ENCODE measurements around the gene CACNA1C.

Gene CACNA1C

DNA sequence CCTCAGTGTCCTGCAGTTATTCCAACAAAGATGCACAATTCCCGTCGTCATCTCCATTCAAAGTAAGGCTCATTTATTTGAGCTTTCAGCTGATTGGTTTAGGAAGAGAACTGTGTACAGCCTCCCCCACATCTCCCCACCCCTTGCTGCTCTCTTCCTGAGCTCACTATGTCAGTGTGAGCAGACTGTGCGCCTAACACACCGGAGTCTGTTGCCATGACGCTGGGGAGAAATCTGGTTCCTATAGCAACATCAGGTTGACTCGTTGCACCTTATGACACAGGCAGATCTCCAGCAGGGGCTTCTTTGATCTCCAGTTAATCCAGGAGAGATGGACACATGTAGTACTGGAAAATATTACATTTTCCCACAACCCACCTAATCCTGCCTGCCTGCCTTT lies 319.4 kb downstream of the CACNA1C start:
- DNase-seq (ENCODE audit: low spot score) = no peak

DNA sequence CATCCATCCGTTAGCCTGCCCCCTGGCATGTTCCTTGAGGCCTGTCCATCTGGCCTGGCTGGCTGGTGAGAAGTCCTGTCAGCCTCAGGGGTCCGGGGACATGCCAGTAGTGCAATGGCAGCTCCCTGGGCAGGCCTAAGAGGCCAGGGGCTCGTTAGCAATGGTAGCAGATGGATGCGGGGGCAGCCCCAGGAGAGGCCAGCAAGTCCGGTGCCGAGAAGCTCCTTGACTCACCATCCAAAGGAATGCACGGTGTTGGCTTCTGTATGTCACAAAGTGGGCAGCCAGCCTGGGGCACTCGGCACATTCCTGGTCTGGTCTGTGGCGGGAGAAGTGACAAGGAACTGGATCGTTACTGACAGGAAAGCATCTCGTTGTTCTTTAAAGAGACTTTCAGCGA lies 319.9 kb downstream of the CACNA1C start:
- DNase-seq (ENCODE audit: low spot score) = no peak

DNA sequence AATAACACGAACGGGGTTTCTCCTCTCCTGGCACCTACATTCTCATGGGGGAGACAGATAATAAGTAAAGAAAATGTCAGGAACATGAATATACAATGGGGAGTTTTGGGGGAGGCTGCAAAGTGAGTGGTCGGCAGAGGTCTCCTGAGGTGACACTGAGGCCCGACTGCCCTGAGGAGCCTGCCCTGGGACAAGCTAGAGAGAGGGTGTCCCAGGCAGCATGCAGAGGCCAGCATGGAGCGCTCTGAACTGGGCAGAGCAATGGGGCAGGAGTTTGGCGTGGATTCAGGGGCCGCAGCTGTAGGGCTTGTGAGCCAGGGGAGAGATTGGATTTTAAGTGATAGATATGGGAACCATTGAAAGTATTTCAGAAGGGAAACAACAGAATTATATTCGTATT lies 320.5 kb downstream of the CACNA1C start:
- DNase-seq (ENCODE audit: low spot score) = no peak

DNA sequence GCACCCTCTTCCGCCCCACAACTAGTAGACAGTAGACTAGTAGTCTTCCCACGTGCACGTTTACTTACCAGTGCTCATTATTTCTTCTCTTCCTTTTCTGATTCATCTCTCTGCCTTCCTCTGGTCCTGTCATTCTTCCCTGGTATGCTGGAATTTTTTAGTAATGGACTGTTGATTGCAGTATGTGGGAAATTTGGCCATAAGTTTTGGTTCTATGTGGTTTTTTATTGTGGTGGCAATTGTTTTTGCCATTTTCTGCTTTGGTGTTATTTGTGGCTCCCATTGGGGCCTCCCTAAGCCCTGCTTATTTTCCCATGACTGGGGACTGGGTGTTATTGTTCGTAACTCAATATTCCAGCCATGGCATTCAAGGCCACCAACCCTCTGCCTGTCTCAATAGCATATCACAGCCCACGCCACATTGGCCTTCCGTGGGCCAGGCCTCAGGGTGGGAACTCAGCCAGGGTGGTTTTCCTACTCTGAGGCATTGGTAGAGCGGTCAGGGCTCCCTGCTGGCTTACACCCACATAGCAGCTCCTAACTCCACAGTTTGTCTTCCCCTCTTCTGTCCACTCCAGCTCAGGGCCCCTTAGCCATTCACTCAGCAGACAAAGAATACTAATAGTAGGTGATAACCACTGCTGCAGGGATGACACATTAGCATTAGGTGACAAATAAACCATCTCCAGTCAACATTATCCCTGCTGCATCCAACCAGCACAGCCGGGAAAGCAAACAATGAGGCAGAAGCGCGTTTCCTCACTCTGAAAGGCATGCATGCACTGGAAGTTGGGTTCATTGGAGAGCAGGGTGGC lies 321.5 kb downstream of the CACNA1C start:
- peak; percentile 29 for DNase-seq (ENCODE audit: low spot score)

DNA sequence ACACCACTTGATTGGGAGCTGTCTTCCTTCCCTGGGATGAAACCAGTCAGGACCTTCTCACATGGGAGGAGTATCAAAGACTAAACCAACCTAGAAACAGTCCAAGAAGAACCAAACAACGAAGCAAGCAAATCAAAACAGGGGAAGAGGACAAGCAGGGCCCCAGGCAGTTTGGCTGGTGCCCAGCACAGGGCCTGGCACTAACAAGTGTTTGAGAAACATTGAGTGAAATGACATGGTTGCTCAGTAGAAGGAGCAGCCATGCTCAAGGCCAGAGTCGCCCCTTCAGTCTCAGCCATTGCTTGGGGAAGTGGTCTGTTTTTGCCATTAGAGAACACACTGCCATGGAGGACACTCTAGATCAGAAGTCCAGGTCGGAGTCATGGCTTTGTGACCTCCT lies 323.1 kb downstream of the CACNA1C start:
- DNase-seq (ENCODE audit: low spot score) = no peak

DNA sequence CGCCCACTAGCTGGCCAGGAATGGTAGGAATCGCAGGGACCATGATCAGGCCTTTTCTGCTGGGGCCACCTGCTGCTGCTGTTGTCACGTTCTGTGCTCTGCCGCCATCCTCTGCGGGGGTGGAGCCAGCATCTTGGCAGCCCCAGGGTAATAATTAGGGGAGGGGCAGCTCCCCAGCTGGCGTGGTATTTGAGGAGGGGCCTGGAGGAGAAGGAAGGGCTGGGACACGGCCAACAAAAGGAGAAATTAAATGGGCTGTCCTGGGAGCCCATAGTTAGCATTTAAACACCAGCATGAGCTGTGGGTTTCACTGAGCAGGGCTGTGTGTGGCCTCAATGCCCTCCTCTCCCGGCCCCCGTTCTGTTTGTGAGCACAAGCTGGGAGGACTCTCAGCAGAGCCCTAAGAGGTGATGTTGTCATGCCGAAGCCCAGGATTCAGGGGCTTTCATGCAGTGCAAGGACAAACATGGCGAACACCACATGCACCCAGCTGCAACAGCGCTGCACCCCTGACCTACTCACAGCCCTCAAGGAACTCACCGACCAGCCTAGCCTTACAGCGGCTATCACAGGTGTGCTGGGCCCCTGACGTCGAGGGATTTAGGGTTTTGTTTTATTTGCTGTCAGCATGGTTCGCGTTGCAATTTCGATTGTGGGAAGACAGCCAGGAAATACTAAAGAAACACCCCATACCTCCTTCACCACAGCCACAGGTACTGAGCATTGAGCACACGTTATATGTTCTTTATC lies 324.3 kb downstream of the CACNA1C start:
- no peak for DNase-seq (ENCODE audit: low spot score)

DNA sequence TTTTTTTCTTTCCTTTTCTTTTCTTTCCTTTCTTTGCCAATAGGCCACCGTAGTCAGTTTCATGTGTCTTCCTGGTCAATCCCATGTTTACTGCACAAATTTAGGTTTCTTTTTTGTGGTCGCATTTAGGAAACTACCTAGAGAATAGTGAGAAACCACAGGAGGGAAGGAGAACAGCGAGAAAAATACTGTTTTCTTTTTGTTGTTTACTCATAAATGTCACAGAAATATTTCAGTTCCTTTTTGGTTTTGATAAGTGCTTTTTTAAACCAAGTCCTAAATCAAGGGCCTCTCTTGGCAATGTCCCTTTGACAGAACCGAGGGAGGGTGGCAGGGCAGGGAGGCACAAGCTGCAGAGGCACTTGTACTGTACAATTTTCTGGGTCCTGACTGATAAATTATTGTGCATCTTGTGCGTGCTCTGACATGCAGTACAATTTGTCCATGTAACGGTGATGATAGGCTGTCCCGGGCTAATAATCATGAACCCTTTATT lies 326.1 kb downstream of the CACNA1C start:
- no peak for DNase-seq (ENCODE audit: low spot score)

DNA sequence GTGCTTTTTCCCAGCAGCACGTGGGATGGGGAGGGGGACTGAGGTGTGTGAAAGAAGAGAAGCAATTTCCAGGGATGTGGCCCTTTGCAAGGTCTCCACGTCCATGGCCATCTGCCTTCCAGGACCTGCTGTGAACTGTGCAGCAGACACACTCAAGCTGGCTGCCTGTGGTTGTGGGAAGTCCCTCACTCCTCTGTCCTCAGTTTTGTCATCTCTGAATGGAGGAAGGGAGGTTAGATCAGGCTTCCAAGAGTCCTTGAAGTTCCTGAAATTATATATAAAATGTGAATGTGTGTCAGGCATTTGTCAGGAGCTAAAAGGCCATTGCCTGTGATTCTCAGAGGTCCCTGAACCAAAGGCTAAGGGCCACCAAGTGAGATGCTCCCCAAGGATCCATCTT lies 328.2 kb downstream of the CACNA1C start:
- no peak for DNase-seq (ENCODE audit: low spot score)

DNA sequence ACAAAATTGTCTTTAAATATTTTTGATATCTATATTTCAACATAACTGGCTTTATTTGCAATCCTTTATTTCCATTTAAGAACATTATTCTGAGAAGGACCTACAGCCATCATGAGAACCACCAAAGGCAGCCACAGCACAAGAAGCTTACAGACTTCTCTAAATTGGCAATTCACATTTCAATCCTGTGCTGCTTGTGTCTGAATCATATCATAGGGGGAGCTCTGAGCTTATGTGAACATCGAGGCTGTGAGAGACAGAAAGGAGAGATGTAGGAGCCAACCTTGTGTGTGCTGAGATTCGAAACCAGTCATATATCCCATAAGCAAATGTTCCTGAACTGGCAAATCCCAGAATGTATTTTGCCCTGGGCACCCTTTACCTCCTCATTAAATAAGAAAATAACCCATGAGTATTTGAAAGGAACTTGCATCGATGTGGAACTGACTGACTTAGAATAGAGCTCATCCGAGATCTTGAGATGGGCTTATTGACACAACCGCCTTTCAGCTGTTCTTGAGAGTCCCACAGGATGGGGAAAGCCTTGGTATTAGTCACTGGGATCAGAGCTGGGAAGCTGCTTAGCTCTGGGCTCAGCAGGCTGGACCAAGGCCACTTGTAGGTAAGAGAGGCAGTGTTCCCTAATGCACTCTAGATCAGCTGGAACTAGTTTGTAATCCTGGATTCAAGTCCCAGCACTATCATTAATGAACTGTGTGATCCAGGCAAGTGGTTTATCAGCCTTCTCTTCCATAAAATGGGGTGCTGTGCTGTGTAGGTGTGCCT lies 329.8 kb downstream of the CACNA1C start:
- DNase-seq (ENCODE audit: low spot score) = no peak

DNA sequence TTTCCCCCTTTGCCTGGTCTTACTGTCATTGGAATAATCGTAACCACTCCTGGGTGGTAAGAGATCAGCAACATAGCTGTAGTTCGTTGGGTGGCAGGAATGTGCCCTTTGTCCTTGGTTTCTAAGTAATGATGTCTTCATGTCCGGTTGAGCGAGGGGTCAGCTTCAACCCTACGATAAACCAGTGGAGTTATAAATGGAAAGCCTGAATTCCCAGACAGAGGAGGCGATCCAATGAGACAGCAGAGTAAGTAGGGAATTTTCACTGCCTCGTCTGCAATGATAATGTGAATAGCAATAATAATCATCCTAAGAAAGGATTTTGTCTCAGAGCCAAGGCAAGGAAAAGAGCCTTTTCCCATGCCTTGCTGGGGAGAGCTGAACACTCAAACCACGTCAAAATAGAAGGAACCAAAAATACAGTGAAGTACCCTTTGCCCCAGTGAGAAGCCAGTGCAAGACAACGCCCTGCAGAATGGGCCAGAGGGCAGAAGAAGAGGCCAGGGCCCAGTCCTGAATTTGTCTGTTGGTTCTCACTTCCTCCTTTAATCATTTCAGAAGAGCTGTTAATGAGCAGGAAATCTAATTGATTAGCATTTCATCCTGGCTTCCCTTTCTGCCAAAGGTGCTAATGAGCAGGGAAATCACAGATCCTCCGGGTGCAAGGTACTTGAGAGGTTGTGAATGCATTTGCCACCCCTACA lies 330.7 kb downstream of the CACNA1C start:
- no peak for DNase-seq (ENCODE audit: low spot score)

DNA sequence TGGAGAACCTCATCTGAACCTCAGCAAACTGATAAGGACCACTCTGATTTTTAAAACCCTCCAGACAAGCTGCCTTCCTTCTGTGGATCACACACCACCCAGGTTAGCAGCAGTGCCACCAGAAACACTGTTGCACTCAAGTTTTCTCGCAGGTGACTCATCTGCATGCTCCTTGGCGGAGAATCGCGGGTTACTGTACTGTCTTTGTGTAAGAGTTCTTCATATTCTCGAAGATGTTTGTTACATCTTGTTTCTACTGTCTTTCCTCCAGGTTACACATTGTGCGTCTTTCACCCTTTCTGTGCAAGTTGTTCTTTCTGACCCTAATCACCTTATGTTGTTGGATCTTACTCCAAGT lies 331.2 kb downstream of the CACNA1C start:
- no peak for DNase-seq (ENCODE audit: low spot score)

DNA sequence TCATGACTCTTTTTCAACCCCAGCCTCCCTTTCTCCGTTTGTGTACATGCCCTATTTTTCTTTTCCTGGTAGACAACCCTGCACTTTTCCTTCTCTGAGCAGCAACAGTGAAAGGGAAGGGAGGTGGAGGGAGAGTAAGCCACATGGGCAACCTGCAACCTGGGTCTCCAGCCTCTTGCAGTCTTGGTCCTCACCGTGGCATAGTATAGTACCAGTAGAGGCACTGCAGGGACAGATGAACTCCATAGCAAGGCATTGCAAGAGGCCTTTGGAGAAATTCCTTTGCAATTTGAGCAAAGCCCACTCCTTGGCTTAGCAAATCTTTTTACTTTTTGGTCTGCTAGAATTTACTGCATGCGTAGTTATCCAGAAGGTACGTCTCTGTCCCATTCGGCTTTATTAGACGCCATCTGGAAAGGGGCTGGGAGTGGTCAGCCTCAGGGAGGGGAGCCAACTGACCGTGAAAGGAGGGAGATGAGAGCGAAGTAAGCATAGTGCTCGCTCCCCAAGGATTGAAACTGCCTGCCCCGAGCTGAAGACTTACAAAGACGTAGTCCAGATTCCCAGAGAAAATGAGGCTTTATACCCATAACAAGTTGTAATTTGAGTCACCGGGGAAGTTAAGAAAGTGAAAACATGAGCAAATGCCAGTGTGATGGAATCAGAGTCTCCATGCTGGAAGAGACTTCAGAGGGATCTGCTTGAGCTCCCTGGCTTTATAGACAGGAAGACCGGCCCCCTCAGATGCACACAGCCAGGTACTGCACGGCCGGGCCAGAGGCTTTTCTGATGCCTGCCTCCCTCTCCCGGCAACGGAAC lies 332.0 kb downstream of the CACNA1C start:
- peak; percentile 72 for DNase-seq (ENCODE audit: low spot score)

DNA sequence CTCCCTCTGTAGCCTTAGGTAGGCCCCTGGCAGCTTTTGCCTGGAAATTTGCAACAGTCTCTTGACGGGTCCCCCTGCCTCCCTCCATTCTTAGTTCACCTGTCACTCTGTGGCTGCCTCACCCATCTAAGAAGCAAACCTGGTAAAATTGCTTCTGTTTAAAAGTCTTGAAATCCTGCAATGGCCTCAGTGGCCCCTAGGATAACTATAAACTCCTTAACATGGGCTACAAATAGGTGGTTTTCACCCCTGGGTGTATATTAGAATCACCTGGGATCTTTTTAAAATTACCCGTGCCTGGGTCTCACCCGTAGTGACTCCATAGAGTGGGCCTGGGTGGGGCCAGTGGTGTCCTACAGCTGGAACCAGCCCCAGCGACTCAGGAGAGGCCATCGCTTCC lies 332.7 kb downstream of the CACNA1C start:
- no peak for DNase-seq (ENCODE audit: low spot score)

DNA sequence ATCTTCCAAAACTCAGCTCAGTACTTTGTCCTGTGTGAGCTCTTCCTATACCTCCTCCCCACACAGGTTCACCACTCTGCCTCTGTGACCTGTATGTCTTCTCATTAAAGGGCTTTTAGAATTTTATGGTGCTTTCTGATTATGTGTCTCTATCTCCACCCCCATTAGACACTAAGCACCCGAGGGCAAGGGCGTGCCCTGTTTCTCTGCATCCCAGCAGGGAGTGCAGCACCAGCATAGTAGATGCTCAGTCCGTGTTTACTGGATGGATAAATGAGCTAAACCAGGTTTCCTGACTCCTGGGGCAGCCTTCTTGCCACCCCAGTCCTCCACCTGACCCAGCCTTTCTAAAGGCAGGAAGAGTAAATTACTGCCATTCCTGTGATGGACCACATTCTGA lies 333.8 kb downstream of the CACNA1C start:
- no peak for DNase-seq (ENCODE audit: low spot score)

DNA sequence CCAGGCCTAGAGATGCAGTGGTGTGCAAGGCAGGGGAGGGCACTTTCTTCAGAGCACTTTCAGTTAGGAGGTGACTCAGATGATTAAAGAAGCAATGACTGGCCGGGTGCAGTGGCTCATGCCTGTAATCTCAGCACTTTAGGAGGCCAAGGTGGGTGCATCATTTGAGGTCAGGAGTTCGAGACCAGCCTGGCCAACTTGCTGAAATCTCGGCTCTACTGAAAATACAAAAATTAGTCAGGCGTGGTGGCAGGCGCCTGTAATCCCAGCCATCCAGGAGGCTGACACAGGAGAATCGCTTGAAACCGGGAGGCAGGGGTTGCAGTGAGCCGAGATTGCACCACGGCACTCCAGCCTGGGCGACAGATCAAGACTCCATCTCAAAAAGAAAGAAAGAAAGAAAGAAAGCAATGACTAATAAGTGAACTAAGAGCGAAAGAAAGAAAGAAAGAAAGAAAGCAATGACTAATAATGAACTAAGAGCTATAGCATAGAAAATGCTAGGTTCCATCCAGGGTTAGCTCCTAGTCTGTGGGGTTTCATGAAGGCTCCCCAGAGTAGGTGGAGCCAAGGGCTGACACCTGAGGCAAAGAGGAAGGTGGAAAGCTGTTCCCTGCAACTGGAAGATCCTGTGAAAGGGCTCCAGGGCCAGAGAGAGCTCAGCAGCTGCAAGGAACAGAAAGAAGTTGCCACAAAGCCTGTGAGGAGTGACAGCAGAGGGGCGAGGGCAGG lies 334.5 kb downstream of the CACNA1C start:
- no peak for DNase-seq (ENCODE audit: low spot score)

DNA sequence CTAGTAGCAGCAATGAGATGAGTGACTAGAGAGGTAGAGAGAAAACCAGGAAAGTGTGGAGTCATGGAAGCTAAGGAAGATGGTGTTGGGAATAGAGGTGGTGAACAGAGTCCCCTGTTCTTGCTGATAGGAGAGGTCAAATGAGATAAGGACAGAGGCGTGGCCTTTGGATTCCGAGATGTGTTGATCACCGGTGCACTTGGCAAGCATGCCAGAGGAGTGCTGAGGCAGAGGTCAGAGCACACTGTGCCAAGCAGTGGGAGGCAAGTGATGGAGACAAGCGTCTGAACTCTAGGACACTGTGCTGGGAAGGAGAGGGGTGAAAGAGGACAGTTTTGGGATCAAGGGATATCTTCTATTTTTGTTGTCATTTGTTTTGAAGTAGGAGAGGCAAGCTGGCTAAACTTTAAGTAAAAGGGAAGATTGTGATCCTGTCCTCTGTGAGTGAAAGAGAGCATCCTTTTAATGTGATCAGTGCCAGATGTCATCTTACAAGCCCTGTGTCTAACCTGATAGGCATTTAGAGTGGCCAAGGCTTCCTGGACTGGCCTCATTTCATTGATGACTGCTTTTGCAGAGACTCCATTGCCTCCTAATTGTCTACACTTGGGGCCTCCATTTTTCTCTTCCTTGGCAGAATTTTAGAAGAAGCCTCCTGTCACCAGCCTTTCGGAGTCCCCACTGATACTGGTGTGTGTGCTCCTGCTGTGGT lies 336.4 kb downstream of the CACNA1C start:
- no peak for DNase-seq (ENCODE audit: low spot score)

DNA sequence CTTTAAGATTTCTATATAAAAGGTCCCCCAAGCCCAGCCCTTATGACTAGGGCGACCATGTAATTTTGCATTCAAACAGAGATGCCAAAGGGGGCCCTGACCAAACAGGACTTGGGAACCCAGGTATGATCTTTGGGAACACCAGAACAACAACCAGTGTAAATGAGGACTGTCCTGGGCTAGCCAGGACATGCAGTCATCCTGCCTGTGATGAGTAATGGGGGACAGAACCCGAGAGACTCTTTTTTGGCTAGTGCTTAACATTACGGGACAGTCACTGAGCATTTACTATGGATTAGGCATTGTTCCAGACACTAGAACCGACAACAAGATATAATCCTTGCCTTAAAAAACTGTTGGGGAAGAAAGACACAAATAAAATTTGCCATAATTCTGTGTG lies 337.3 kb downstream of the CACNA1C start:
- DNase-seq (ENCODE audit: low spot score) = no peak

DNA sequence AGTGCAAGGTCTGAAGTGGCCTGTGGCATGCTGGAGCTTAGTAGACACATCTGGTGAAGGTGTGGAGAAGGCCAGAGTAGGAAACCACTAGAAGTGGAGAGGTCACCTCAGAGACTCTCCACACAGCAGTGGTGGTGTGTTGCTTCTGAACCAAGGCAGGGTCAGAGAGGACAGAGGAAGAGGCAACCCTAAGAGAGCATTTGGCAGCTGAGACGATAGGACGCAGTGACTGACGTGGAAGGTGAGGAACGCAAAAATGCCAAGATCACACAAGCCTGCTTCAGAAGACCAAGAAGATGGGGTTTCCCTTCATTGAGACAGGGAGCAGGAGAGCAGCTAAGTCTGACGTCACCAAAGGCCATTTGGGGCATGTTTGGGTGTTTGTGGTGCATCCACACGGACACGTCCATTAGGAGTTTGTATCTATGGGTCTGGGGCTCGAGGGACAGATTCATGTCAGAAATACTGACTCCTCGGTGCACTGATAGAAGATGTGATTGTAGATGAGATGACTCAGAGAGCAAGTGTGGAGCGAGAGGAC lies 338.1 kb downstream of the CACNA1C start:
- no peak for DNase-seq (ENCODE audit: low spot score)

DNA sequence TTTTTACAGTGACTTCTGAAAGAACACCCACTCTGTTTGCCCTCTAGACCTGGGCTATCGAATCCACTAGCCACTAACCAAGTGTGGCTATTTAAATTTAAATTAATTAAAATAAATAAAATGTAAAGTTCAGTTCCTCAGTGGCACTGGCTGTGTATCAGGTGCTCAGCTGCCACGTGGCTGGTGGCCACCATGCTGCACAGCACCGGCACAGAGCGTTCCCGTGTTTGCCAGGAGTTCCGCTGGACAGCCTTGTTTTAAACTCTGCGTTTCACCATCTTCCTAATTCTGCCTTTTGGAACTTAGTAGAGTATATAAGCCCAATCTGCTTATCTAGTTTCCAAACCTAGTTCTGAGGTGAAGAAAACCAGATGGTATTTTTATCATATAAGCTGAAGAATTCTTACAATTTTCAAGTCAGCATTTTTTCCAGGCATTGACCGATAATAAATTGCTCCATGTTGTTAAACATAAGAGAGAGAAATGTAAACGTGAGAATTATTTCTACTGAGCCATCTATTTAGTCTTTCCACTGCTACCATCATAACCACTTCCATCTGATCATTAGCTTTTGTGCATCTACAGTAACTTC lies 339.0 kb downstream of the CACNA1C start:
- DNase-seq (ENCODE audit: low spot score) = no peak
